Measurements from ENCODE around the gene CLDN4.

DNA sequence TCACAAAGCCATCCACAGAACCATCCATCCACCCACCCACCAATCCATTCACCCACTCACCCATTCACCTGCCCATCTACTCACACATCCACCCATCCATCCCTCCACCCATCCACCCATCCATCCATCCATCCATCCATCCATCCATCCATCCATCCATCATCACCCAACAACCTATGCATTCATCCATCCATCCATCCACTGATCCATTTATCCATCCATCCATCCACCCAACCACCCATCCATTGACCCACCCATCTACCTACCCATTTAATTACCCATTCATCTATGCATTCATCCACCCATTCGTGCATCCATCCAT lies 35.6 kb downstream of the CLDN4 start:
- TF ChIP-seq CTCF (IDR thresholded peaks at IDR 0.05) (no peak), PRRX2 (CRISPR knock-in tag; IDR thresholded peaks at IDR 0.05) (no peak), ZNF281 (CRISPR knock-in tag; IDR thresholded peaks at IDR 0.05) (no peak)
